ENCODE measurements around the gene MYO18A. TPM values are rescaled to one million over a fixed set of nuclear protein-coding genes. Genes with fewer than 3 reads are reported as not detected.
"Not testable (repeated sequence)": the region's sequence is repeated elsewhere in the genome, so short reads cannot be mapped to it uniquely, and the experiment has no call there.

Gene MYO18A
- 12.1 and 20.0 TPM in 2 replicates for total RNA-seq

GRCh38 chr17:29180034-29180787, at the start of gene MYO18A:
MYO18A (minus strand) TSS chr17:29180398; CDS start chr17:29166940, 13,458 bp downstream.
- peak; percentile 36 for DNase-seq (ENCODE audit: low read depth, low spot score)

- DNase-seq (ENCODE audit: low read depth, low spot score): no peak
Measured at GRCh38 chr17:29225396-29225795, 45.2 kb upstream of the MYO18A start.

GRCh38 chr17:29221338-29221737, 41.1 kb upstream of the MYO18A start:
- DNase-seq (ENCODE audit: low read depth, low spot score): not testable (repeated sequence)

GRCh38 chr17:29219378-29220047, 39.3 kb upstream of the MYO18A start:
- DNase-seq (ENCODE audit: low read depth, low spot score): peak; percentile 37

- DNase-seq (ENCODE audit: low read depth, low spot score): no peak
Measured at GRCh38 chr17:29216856-29217255, 36.7 kb upstream of the MYO18A start.

- DNase-seq (ENCODE audit: low read depth, low spot score): no peak
Measured at GRCh38 chr17:29216181-29216580, 36.0 kb upstream of the MYO18A start.

- no peak for DNase-seq (ENCODE audit: low read depth, low spot score)
Measured at GRCh38 chr17:29215717-29216116, 35.5 kb upstream of the MYO18A start.

- DNase-seq (ENCODE audit: low read depth, low spot score): no peak
Measured at GRCh38 chr17:29215174-29215573, 35.0 kb upstream of the MYO18A start.

- DNase-seq (ENCODE audit: low read depth, low spot score): no peak
Measured at GRCh38 chr17:29214215-29215146, 34.3 kb upstream of the MYO18A start.

- no peak for DNase-seq (ENCODE audit: low read depth, low spot score)
Measured at GRCh38 chr17:29212681-29213121, 32.5 kb upstream of the MYO18A start.

GRCh38 chr17:29212094-29212631, 32.0 kb upstream of the MYO18A start:
- no peak for DNase-seq (ENCODE audit: low read depth, low spot score)

- no peak for DNase-seq (ENCODE audit: low read depth, low spot score)
Measured at GRCh38 chr17:29210879-29211278, 30.7 kb upstream of the MYO18A start.

GRCh38 chr17:29209073-29209472, 28.9 kb upstream of the MYO18A start:
- no peak for DNase-seq (ENCODE audit: low read depth, low spot score)

- no peak for DNase-seq (ENCODE audit: low read depth, low spot score)
Measured at GRCh38 chr17:29207975-29208374, 27.8 kb upstream of the MYO18A start.

- no peak for DNase-seq (ENCODE audit: low read depth, low spot score)
Measured at GRCh38 chr17:29205047-29205446, 24.8 kb upstream of the MYO18A start.

GRCh38 chr17:29204068-29204804, 24.0 kb upstream of the MYO18A start:
- not testable (repeated sequence) for DNase-seq (ENCODE audit: low read depth, low spot score)

GRCh38 chr17:29197516-29198272, 17.5 kb upstream of the MYO18A start:
- no peak for DNase-seq (ENCODE audit: low read depth, low spot score)

GRCh38 chr17:29196769-29197515, 16.7 kb upstream of the MYO18A start:
- no peak for DNase-seq (ENCODE audit: low read depth, low spot score)

- no peak for DNase-seq (ENCODE audit: low read depth, low spot score)
Measured at GRCh38 chr17:29195465-29196081, 15.4 kb upstream of the MYO18A start.

All from pulmonary artery endothelial cell (primary cell).